HCT116 (cell line): Measurements from ENCODE around the gene L1CAM. TPM values are rescaled to one million over a fixed set of nuclear protein-coding genes. Genes with fewer than 3 reads are reported as not detected.

Experiments
- ATAC-seq: fragments of 200-7000 bp; cut with Tn5 transposase; 2 replicates; pipeline ENCODE4 v1.9.1; 2020; ENCODE audit warnings: mild to moderate bottlenecking, moderate library complexity
- BruUV-seq: library from RNA; stranded (reverse); fragments of 400-500 nt; replicated peaks from 2 replicates; lab custom pipeline; 2021; lab: Mats Ljungman, UMichigan
- CTCF ChIA-PET: fragments of 300-600 bp; sonication (Branson Sonifier 250); formaldehyde crosslinking; loops from one replicate; lab custom pipeline; 2021; ENCODE audit warnings: antibody characterized with exemption; lab: Charles Lee
- POLR2A ChIA-PET: fragments of 300-600, 350-600 bp; sonication (Branson Sonifier 250); formaldehyde crosslinking; loops from one replicate; lab custom pipeline; 2021; ENCODE audit warnings: antibody characterized with exemption; lab: Charles Lee
- RAD21 ChIA-PET, 2 experiments: fragments of 300-600 bp; sonication (Branson Sonifier 250); formaldehyde crosslinking; loops; one replicate each; lab custom pipeline; 2023; ENCODE audit warnings: low total read pairs in 2 of 2; ENCODE audit not compliant: uncharacterized antibody in 2 of 2, unreplicated experiment in 2 of 2, low non-redundant PET in 1 of 2; lab: Charles Lee
- DNase-seq: peaks from one replicate; pipeline ENCODE4 v3.0.0-alpha.2; 2010; ENCODE audit warnings: low read depth, low spot score
- H2AFZ ChIP-seq: fragments of 200-600 bp; shearing (Covaris generic), sonication (generic); 2 replicates; pipeline ENCODE4 v1.6.1; 2017; ENCODE audit warnings: low read depth, mixed run types, mixed read lengths, antibody characterized with exemption, low read length; ENCODE audit not compliant: poor library complexity, severe bottlenecking
- H3K27ac ChIP-seq: 2 replicates; pipeline ENCODE4 v1.5.1; 2012; ENCODE audit warnings: low read depth, low read length
- H3K27me3 ChIP-seq: fragments of 200-600 bp; sonication (generic); 2 replicates; pipeline ENCODE4 v1.6.1; 2016; ENCODE audit warnings: mixed run types, low read length, mixed read lengths; ENCODE audit not compliant: insufficient read depth
- H3K36me3 ChIP-seq, 2 experiments: fragments of 200-500 bp in 1 of 2; fragments of 200-600 bp in 1 of 2; sonication (Bioruptor generic) in 1 of 2; sonication (generic) in 1 of 2; 2 replicates each; pipeline versions ENCODE4 v1.5.1 to v1.6.1; 2014 to 2016; ENCODE audit warnings: low read length in 2 of 2, inconsistent platforms in 1 of 2, mixed read lengths in 1 of 2, mixed run types in 1 of 2; ENCODE audit not compliant: insufficient read depth in 2 of 2, control insufficient read depth in 1 of 2
- H3K4me1 ChIP-seq, 2 experiments: fragments of 200-600 bp in 1 of 2; sonication (generic) in 1 of 2; 2 replicates each; pipeline versions ENCODE4 v1.5.1 to v1.6.1; 2012 to 2017; ENCODE audit warnings: low read length in 2 of 2, inconsistent platforms in 1 of 2, mild to moderate bottlenecking in 1 of 2, mixed read lengths in 1 of 2, mixed run types in 1 of 2, moderate library complexity in 1 of 2; ENCODE audit not compliant: insufficient read depth in 2 of 2, control insufficient read depth in 1 of 2
- H3K4me2 ChIP-seq: fragments of 200-600 bp; sonication (generic); 2 replicates; pipeline ENCODE4 v1.6.1; 2017; ENCODE audit warnings: mixed run types, low read length, mixed read lengths
- H3K4me3 ChIP-seq, 2 experiments: fragments of 200-600 bp in 1 of 2; sonication (generic) in 1 of 2; replicated peaks in 1 of 2; 2 replicates each; pipeline ENCODE4 v1.5.1; 2011 to 2016; ENCODE audit warnings: low read length in 2 of 2, control low read depth in 1 of 2, low read depth in 1 of 2, mild to moderate bottlenecking in 1 of 2, mixed read lengths in 1 of 2, mixed run types in 1 of 2
- H3K79me2 ChIP-seq: fragments of 200-600 bp; sonication (generic); 2 replicates; pipeline ENCODE4 v1.6.1; 2017; ENCODE audit warnings: mild to moderate bottlenecking, mixed run types, low read length, moderate library complexity, mixed read lengths; ENCODE audit not compliant: insufficient read depth
- H3K9ac ChIP-seq: fragments of 200-600 bp; sonication (generic); 2 replicates; pipeline ENCODE4 v1.6.1; 2016; ENCODE audit warnings: low read length, mixed read lengths
- H3K9me2 ChIP-seq: fragments of 200-600 bp; sonication (generic), shearing (Covaris generic); 2 replicates; pipeline ENCODE4 v1.6.1; 2017; ENCODE audit warnings: mixed run types, mild to moderate bottlenecking, moderate library complexity; ENCODE audit not compliant: insufficient read depth
- H3K9me3 ChIP-seq, 2 experiments: fragments of 200-500 bp in 1 of 2; fragments of 200-600 bp in 1 of 2; sonication (Bioruptor generic) in 1 of 2; sonication (generic) in 1 of 2; 2 replicates each; pipeline ENCODE4 v1.6.1; 2014 to 2017; ENCODE audit warnings: low read length in 2 of 2, mixed read lengths in 2 of 2, inconsistent platforms in 1 of 2, low read depth in 1 of 2, mild to moderate bottlenecking in 1 of 2, mixed run types in 1 of 2, moderate library complexity in 1 of 2; ENCODE audit not compliant: control insufficient read depth in 1 of 2, insufficient read depth in 1 of 2
- H4K20me1 ChIP-seq: fragments of 200-600 bp; sonication (generic), shearing (Covaris generic); 2 replicates; pipeline ENCODE4 v1.6.1; 2017; ENCODE audit warnings: mixed run types, mild to moderate bottlenecking, moderate library complexity; ENCODE audit not compliant: insufficient read depth
- CBX3 ChIP-seq: IDR thresholded peaks from 2 replicates; pipeline ENCODE4 v1.6.1; 2012; ENCODE audit warnings: low read depth
- CEBPB ChIP-seq: IDR thresholded peaks from 2 replicates; pipeline ENCODE4 v1.6.1; 2012; ENCODE audit warnings: low read depth
- EGR1 ChIP-seq: IDR thresholded peaks from 2 replicates; pipeline ENCODE4 v1.6.1; 2012; ENCODE audit warnings: low read depth
- EZH2 ChIP-seq: fragments of 200-600 bp; sonication (generic); IDR thresholded peaks from 2 replicates; pipeline ENCODE4 v1.6.1; 2017; ENCODE audit warnings: antibody characterized with exemption, mixed run types
- POLR2AphosphoS5 ChIP-seq: IDR thresholded peaks from 2 replicates; pipeline ENCODE4 v1.6.1; 2011; ENCODE audit warnings: mild to moderate bottlenecking, low read depth, low read length, moderate library complexity
- SP1 ChIP-seq: IDR thresholded peaks from 2 replicates; pipeline ENCODE4 v1.6.1; 2012; ENCODE audit warnings: low read depth
- YY1 ChIP-seq: IDR thresholded peaks from 2 replicates; pipeline ENCODE4 v1.6.1; 2011; ENCODE audit warnings: low read length, low read depth, moderate library complexity, mild to moderate bottlenecking; ENCODE audit not compliant: insufficient replicate concordance; ENCODE audit errors: extremely low read depth
- ZFX ChIP-seq: fragments of 450-650 bp; IDR thresholded peaks from 2 replicates; pipeline ENCODE4 v1.6.1; 2017
- intact Hi-C: fragments of 100-400 bp; cut with micrococcal nuclease; formaldehyde crosslinking; loops from 2 replicates; pipeline ENCODE4 v1.10.0; 2022
- total RNA-seq: library from RNA; stranded (reverse); gene quantifications from one replicate; pipeline ENCODE4 v1.2.1, GENCODE V29; 2021; ENCODE audit not compliant: unreplicated experiment
- TF ChIP-seq, protein P1 (sequence below): IDR thresholded peaks from 2 replicates; pipeline ENCODE4 v1.6.1; 2011; ENCODE audit warnings: mild to moderate bottlenecking, low read length, moderate library complexity; ENCODE audit not compliant: insufficient replicate concordance; ENCODE audit errors: extremely low read depth
- TF ChIP-seq, protein P2 (sequence below): IDR thresholded peaks from 2 replicates; pipeline ENCODE4 v1.6.1; 2012
- TF ChIP-seq, protein P3 (sequence below): IDR thresholded peaks from 2 replicates; pipeline ENCODE4 v1.6.1; 2012
- TF ChIP-seq, protein P4 (sequence below): IDR thresholded peaks from 2 replicates; pipeline ENCODE4 v1.6.1; 2012; ENCODE audit warnings: low read depth

The L1CAM gene
- total RNA-seq, 1 experiment from 2014 or later = 14.8 TPM

DNA sequence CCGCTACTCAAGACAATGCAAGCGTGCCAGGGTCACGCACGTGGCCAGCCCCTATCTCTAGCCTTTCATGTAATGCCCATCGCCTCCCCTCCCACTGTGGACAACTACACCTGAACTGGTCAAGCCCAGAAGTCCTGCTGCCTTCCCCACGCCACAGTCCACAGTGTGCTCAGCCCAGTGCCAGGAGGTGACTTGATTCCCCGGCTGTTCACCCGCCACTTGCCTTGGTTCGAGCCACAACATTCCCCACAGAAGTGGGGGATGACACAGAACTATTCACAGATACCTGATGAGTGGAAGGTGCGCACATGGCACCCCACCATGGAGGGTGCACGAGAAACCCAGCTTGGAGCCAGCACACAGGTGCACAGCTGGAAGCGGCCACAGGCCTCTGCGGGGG is 33.3 kb upstream of the L1CAM start:
- ATAC-seq (no peak), DNase-seq (no peak)
- H3K4me1 ChIP-seq = peaks cover 0 to 2% of the 10 kb centered on the region in 2 experiments; a peak in 2 of 4 replicates
- H3K36me3 ChIP-seq = peaks cover 3 to 5% of the 10 kb centered on the region in 2 experiments; a peak in 2 of 4 replicates
- BruUV-seq = no TSS peak
- H3K27me3 ChIP-seq = no peaks in the 10 kb centered on the region
- ChIA-PET CTCF (no interaction called here), RAD21 (no interaction called here), POLR2A (no interaction called here)
- H3K9me2 ChIP-seq = no peaks in the 10 kb centered on the region
- H4K20me1 ChIP-seq = no peaks in the 10 kb centered on the region
- TF ChIP-seq, protein P1, sequence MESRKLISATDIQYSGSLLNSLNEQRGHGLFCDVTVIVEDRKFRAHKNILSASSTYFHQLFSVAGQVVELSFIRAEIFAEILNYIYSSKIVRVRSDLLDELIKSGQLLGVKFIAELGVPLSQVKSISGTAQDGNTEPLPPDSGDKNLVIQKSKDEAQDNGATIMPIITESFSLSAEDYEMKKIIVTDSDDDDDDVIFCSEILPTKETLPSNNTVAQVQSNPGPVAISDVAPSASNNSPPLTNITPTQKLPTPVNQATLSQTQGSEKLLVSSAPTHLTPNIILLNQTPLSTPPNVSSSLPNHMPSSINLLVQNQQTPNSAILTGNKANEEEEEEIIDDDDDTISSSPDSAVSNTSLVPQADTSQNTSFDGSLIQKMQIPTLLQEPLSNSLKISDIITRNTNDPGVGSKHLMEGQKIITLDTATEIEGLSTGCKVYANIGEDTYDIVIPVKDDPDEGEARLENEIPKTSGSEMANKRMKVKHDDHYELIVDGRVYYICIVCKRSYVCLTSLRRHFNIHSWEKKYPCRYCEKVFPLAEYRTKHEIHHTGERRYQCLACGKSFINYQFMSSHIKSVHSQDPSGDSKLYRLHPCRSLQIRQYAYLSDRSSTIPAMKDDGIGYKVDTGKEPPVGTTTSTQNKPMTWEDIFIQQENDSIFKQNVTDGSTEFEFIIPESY = no peak
- TF ChIP-seq, protein P2, sequence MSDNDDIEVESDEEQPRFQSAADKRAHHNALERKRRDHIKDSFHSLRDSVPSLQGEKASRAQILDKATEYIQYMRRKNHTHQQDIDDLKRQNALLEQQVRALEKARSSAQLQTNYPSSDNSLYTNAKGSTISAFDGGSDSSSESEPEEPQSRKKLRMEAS = no peak
- TF ChIP-seq, protein P3, sequence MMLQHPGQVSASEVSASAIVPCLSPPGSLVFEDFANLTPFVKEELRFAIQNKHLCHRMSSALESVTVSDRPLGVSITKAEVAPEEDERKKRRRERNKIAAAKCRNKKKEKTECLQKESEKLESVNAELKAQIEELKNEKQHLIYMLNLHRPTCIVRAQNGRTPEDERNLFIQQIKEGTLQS = no peak
- no peak for TF ChIP-seq CBX3
- no peak for TF ChIP-seq YY1
- no peak for TF ChIP-seq EGR1
- TF ChIP-seq POLR2AphosphoS5 = no peak
- TF ChIP-seq CEBPB = no peak
- TF ChIP-seq, protein P4, sequence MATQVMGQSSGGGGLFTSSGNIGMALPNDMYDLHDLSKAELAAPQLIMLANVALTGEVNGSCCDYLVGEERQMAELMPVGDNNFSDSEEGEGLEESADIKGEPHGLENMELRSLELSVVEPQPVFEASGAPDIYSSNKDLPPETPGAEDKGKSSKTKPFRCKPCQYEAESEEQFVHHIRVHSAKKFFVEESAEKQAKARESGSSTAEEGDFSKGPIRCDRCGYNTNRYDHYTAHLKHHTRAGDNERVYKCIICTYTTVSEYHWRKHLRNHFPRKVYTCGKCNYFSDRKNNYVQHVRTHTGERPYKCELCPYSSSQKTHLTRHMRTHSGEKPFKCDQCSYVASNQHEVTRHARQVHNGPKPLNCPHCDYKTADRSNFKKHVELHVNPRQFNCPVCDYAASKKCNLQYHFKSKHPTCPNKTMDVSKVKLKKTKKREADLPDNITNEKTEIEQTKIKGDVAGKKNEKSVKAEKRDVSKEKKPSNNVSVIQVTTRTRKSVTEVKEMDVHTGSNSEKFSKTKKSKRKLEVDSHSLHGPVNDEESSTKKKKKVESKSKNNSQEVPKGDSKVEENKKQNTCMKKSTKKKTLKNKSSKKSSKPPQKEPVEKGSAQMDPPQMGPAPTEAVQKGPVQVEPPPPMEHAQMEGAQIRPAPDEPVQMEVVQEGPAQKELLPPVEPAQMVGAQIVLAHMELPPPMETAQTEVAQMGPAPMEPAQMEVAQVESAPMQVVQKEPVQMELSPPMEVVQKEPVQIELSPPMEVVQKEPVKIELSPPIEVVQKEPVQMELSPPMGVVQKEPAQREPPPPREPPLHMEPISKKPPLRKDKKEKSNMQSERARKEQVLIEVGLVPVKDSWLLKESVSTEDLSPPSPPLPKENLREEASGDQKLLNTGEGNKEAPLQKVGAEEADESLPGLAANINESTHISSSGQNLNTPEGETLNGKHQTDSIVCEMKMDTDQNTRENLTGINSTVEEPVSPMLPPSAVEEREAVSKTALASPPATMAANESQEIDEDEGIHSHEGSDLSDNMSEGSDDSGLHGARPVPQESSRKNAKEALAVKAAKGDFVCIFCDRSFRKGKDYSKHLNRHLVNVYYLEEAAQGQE = no peak
- TF ChIP-seq EZH2 = no peak
- no peak for TF ChIP-seq SP1
- no peak for TF ChIP-seq ZFX
- no peak overlapping the region for H3K4me2 ChIP-seq
- H3K9me3 ChIP-seq = no peaks in the 10 kb centered on the region
- intact Hi-C loops = no loop called here
- no peak overlapping the region for H3K9ac ChIP-seq
- H3K79me2 ChIP-seq = peaks cover 12% of the 10 kb centered on the region; the same call in 1 of the 2 replicates
- H3K27ac ChIP-seq = no peak overlapping the region
- no peak overlapping the region for H3K4me3 ChIP-seq
- no peak overlapping the region for H2AFZ ChIP-seq
